Measurements from ENCODE around the gene SLC46A1.

The SLC46A1 gene

DNA sequence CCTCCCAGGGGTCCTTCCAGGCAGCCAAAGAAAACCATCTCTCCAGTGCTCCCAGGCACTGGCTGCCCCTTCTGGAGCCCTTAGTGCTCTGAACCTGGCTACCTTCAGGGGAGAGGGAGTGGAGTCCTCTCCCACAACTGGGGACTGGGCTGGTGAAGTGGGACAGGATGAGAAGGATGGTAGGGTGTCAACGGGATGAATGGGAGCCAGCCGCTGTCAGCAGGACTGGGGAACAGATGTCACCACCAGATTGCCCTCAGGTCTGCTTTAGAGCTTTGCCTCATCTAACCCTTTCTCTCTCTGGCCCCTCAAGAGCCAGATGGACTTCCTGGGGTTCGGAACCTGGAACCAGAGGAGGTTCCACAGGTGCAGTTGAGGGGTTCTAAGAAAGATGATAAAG lies 40.5 kb downstream of the SLC46A1 start:
- TF ChIP-seq, protein P1, sequence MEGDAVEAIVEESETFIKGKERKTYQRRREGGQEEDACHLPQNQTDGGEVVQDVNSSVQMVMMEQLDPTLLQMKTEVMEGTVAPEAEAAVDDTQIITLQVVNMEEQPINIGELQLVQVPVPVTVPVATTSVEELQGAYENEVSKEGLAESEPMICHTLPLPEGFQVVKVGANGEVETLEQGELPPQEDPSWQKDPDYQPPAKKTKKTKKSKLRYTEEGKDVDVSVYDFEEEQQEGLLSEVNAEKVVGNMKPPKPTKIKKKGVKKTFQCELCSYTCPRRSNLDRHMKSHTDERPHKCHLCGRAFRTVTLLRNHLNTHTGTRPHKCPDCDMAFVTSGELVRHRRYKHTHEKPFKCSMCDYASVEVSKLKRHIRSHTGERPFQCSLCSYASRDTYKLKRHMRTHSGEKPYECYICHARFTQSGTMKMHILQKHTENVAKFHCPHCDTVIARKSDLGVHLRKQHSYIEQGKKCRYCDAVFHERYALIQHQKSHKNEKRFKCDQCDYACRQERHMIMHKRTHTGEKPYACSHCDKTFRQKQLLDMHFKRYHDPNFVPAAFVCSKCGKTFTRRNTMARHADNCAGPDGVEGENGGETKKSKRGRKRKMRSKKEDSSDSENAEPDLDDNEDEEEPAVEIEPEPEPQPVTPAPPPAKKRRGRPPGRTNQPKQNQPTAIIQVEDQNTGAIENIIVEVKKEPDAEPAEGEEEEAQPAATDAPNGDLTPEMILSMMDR (IDR thresholded peaks at IDR 0.05; ENCODE audit: low read depth, low read length): no peak
- DNase-seq (ENCODE audit: extremely low read depth, low read depth): no peak

- TF ChIP-seq, protein P1 (IDR thresholded peaks at IDR 0.05; ENCODE audit: low read depth, low read length): no peak
Observed at GRCh38 chr17:28364665-28365363, 41.2 kb downstream of the SLC46A1 start, which contains the start of gene SEBOX. TSS of gene SEBOX (minus strand) at chr17:28365199. CDS start at chr17:28365151, 48 bp downstream.

GRCh38 chr17:28363776-28364650 lies 42.0 kb downstream of the SLC46A1 start:
- TF ChIP-seq, protein P1 (IDR thresholded peaks at IDR 0.05; ENCODE audit: low read depth, low read length): no peak
- DNase-seq (ENCODE audit: extremely low read depth, low read depth): no peak

More at GRCh38 chr17:28364665-28365363, 41.2 kb downstream of the SLC46A1 start, which contains the start of gene SEBOX:
- no peak for DNase-seq (ENCODE audit: extremely low read depth, low read depth)

DNA sequence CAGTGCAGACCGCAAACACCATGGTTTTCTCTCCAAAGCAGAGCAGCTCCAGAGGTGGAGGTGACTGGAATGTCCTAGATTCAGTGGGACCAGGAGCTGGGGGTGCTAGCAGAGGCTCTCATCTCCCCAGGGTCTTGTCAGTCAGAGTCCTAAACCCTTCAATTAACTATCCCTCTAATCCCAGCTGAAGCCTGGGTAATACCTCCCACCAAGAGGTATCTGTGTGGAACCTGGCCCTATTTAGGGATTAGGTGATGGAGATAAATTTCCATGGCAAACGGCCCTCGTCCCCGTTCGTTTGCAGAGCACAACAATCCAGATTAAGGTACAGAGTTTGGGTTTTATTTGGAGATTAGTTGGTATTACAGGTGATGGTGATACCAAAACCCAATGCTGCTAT lies 42.8 kb downstream of the SLC46A1 start:
- DNase-seq (ENCODE audit: extremely low read depth, low read depth): no peak
- TF ChIP-seq, protein P1 (IDR thresholded peaks at IDR 0.05; ENCODE audit: low read depth, low read length): no peak

DNA sequence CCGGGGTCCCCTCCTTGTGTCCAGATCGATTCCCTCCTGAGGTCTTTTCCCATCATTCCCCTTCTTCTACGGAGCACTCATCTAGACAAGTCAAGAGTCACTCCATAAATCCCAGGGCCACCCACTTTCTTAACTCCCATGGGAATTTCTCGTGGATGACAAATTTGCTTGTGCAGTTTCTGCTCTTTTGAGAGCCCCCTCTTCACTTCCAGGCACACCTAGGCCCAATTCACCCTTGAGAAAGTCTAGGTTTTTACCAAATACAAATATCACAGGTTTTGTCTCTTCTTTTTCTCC lies 48.2 kb downstream of the SLC46A1 start:
- DNase-seq (ENCODE audit: extremely low read depth, low read depth): no peak
- TF ChIP-seq, protein P1 (IDR thresholded peaks at IDR 0.05; ENCODE audit: low read depth, low read length): no peak

- TF ChIP-seq, protein P1 (IDR thresholded peaks at IDR 0.05; ENCODE audit: low read depth, low read length): no peak
- DNase-seq (ENCODE audit: extremely low read depth, low read depth): peak; percentile 83
Observed at GRCh38 chr17:28357061-28357900, 48.7 kb downstream of the SLC46A1 start, which contains the start of gene POLDIP2. TSS of gene POLDIP2 (minus strand) at chr17:28357527. CDS start at chr17:28357448, 79 bp downstream.

Measured in AG09319 (cell line).